LNCaP clone FGC (cell line): Measurements from ENCODE around the gene FBN3.

Source experiments
- DNase-seq: peaks from one replicate; pipeline ENCODE4 v3.0.0-alpha.2; 2011; ENCODE audit warnings: low read depth
- H3K4me3 ChIP-seq: 2 replicates; pipeline ENCODE4 v1.5.1; 2011; ENCODE audit warnings: mild to moderate bottlenecking, low read depth, low read length, control low read depth
- CTCF ChIP-seq: IDR thresholded peaks from 2 replicates; pipeline ENCODE4 v1.5.1; 2012; ENCODE audit warnings: mild to moderate bottlenecking; ENCODE audit not compliant: control insufficient read depth, insufficient read depth; ENCODE audit errors: extremely low read depth

The FBN3 gene

GRCh38 chr19:8141726-8142512, 7.5 kb downstream of the FBN3 start:
- no peak for DNase-seq
- H3K4me3 ChIP-seq = no peak overlapping the region
- TF ChIP-seq CTCF = no peak

GRCh38 chr19:8138201-8138600, 11.2 kb downstream of the FBN3 start:
- no peak for TF ChIP-seq CTCF
- H3K4me3 ChIP-seq = no peak overlapping the region
- no peak for DNase-seq

- DNase-seq = no peak
- no peak overlapping the region for H3K4me3 ChIP-seq
- TF ChIP-seq CTCF = no peak
Measured at GRCh38 chr19:8137425-8137824, 12.0 kb downstream of the FBN3 start.

- no peak for DNase-seq
- no peak overlapping the region for H3K4me3 ChIP-seq
- TF ChIP-seq CTCF = no peak
Measured at GRCh38 chr19:8135946-8136618, 13.3 kb downstream of the FBN3 start.

GRCh38 chr19:8132858-8133458, 16.4 kb downstream of the FBN3 start:
- no peak for TF ChIP-seq CTCF
- H3K4me3 ChIP-seq = no peak overlapping the region
- DNase-seq = no peak

GRCh38 chr19:8131517-8131916, 17.9 kb downstream of the FBN3 start:
- no peak for DNase-seq
- no peak for TF ChIP-seq CTCF
- H3K4me3 ChIP-seq = no peak overlapping the region
